Neural cell (in vitro differentiated cells): ENCODE results near the gene OSM. TPM values are rescaled to one million over a fixed set of nuclear protein-coding genes. Genes with fewer than 3 reads are reported as not detected.

ENCODE experiments used
- H2AFZ ChIP-seq: fragments of 200-600, 300-800 bp; sonication (generic), shearing (Covaris generic); 2 replicates; pipeline ENCODE4 v1.6.0; 2014; ENCODE audit warnings: low read depth, mild to moderate bottlenecking, antibody characterized with exemption, low read length, moderate library complexity
- H3F3A ChIP-seq: fragments of 200-600 bp; shearing (Covaris generic); 2 replicates; pipeline ENCODE4 v1.6.1; 2016; ENCODE audit warnings: mild to moderate bottlenecking, moderate library complexity, mixed read lengths, antibody characterized with exemption, low read length; ENCODE audit not compliant: insufficient read depth, poor library complexity, severe bottlenecking
- H3K27ac ChIP-seq: fragments of 200-600, 300-800 bp; sonication (generic), shearing (Covaris generic); 2 replicates; pipeline ENCODE4 v1.5.1; 2014; ENCODE audit warnings: mild to moderate bottlenecking, low read length, moderate library complexity
- H3K27me3 ChIP-seq: fragments of 300-800, 200-600 bp; sonication (generic), shearing (Covaris generic); 2 replicates; pipeline ENCODE4 v1.6.0; 2014; ENCODE audit warnings: mild to moderate bottlenecking, low read depth, low read length, moderate library complexity; ENCODE audit not compliant: insufficient read depth
- H3K36me3 ChIP-seq: fragments of 300-800, 200-600 bp; sonication (generic), shearing (Covaris generic); 2 replicates; pipeline ENCODE4 v1.5.1; 2014; ENCODE audit warnings: mild to moderate bottlenecking, antibody characterized with exemption, low read length, moderate library complexity; ENCODE audit not compliant: insufficient read depth
- H3K4me2 ChIP-seq: fragments of 300-800, 200-600 bp; sonication (generic), shearing (Covaris generic); 2 replicates; pipeline ENCODE4 v1.6.0; 2014; ENCODE audit warnings: mild to moderate bottlenecking, low read length
- H3K4me3 ChIP-seq: fragments of 300-800, 200-600 bp; sonication (generic), shearing (Covaris generic); 2 replicates; pipeline ENCODE4 v1.5.1; 2014; ENCODE audit warnings: mild to moderate bottlenecking, low read length, moderate library complexity
- H3K79me2 ChIP-seq: fragments of 200-600 bp; shearing (Covaris generic); replicated peaks from 2 replicates; pipeline ENCODE4 v1.6.0; 2014; ENCODE audit warnings: mild to moderate bottlenecking, low read length, moderate library complexity; ENCODE audit not compliant: insufficient read depth
- H3K9ac ChIP-seq: fragments of 300-800, 200-600 bp; sonication (generic), shearing (Covaris generic); 2 replicates; pipeline ENCODE4 v1.6.1; 2016; ENCODE audit warnings: mild to moderate bottlenecking, low read length, mixed read lengths
- H3K9me2 ChIP-seq: fragments of 200-600 bp; shearing (Covaris generic); 2 replicates; pipeline ENCODE4 v1.6.1; 2016; ENCODE audit warnings: mild to moderate bottlenecking, low read length, mixed read lengths; ENCODE audit not compliant: insufficient read depth
- H3K9me3 ChIP-seq: fragments of 200-600, 300-800 bp; sonication (generic), shearing (Covaris generic); 2 replicates; pipeline ENCODE4 v1.6.1; 2016; ENCODE audit warnings: mild to moderate bottlenecking, mixed run types, low read length, moderate library complexity, mixed read lengths
- H4K20me1 ChIP-seq: fragments of 200-600 bp; shearing (Covaris generic); 2 replicates; pipeline ENCODE4 v1.6.1; 2016; ENCODE audit warnings: mild to moderate bottlenecking, mixed run types; ENCODE audit not compliant: insufficient read depth
- CTCF ChIP-seq: fragments of 450-650 bp; IDR thresholded peaks from 2 replicates; pipeline ENCODE4 v1.5.1; 2014; ENCODE audit warnings: antibody characterized with exemption, mild to moderate bottlenecking, moderate library complexity; ENCODE audit not compliant: poor library complexity, severe bottlenecking
- EP300 ChIP-seq: fragments of 450-650 bp; conservative IDR thresholded peaks from 2 replicates; pipeline ENCODE4 v1.6.1; 2014; ENCODE audit warnings: antibody characterized with exemption, mild to moderate bottlenecking, moderate library complexity; ENCODE audit not compliant: poor library complexity, severe bottlenecking
- EZH2 ChIP-seq: fragments of 200-600, 300-800 bp; shearing (Covaris generic), sonication (generic); IDR thresholded peaks from 2 replicates; pipeline ENCODE4 v1.6.1; 2014; ENCODE audit warnings: antibody characterized with exemption, low read length, borderline replicate concordance, mild to moderate bottlenecking; ENCODE audit not compliant: insufficient read depth, poor library complexity, severe bottlenecking
- MXI1 ChIP-seq: fragments of 450-650 bp; conservative IDR thresholded peaks from 2 replicates; pipeline ENCODE4 v1.6.1; 2014; ENCODE audit warnings: antibody characterized with exemption, mild to moderate bottlenecking; ENCODE audit not compliant: poor library complexity, severe bottlenecking
- POLR2AphosphoS5 ChIP-seq: IDR thresholded peaks from 2 replicates; pipeline ENCODE4 v1.6.1; 2012
- RAD21 ChIP-seq: fragments of 450-650 bp; conservative IDR thresholded peaks from 2 replicates; pipeline ENCODE4 v1.6.1; 2014; ENCODE audit warnings: antibody characterized with exemption, mild to moderate bottlenecking, moderate library complexity
- REST ChIP-seq: IDR thresholded peaks from 2 replicates; pipeline ENCODE4 v1.6.1; 2012; ENCODE audit warnings: borderline replicate concordance
- SMC3 ChIP-seq: fragments of 450-650 bp; conservative IDR thresholded peaks from 2 replicates; pipeline ENCODE4 v1.6.1; 2014; ENCODE audit warnings: antibody characterized with exemption, mild to moderate bottlenecking, moderate library complexity; ENCODE audit not compliant: poor library complexity
- TAF1 ChIP-seq: IDR thresholded peaks from 2 replicates; pipeline ENCODE4 v1.6.1; 2012; ENCODE audit warnings: low read depth
- polyA plus RNA-seq: library from polyadenylated mRNA; depleted of rRNA; stranded (reverse); fragments of >200 nt; gene quantifications from 2 replicates; pipeline ENCODE4 v1.2.3, GENCODE V29; 2014

OSM gene
- polyA plus RNA-seq, 1 donor from 2014 or later, result not detected

- Histone ChIP-seq H3K27ac (no peak overlapping the region), H3K9me3 (no peaks in the 10 kb centered on the region), H4K20me1 (no peaks in the 10 kb centered on the region), H3K4me3 (no peak overlapping the region), H3K27me3 (peaks cover 17% of the 10 kb centered on the region), H3K9ac (no peak overlapping the region), H3F3A (no peaks in the 10 kb centered on the region), H3K4me2 (no peak overlapping the region), H3K36me3 (no peaks in the 10 kb centered on the region), H3K79me2 (no peaks in the 10 kb centered on the region), H3K9me2 (no peaks in the 10 kb centered on the region), H2AFZ (no peak overlapping the region)
- TF ChIP-seq SMC3, result no peak
- no peak for TF ChIP-seq EZH2
- no peak for TF ChIP-seq TAF1
- no peak for TF ChIP-seq MXI1
- no peak for TF ChIP-seq POLR2AphosphoS5
- no peak for TF ChIP-seq EP300
- TF ChIP-seq RAD21, result no peak
- no peak for TF ChIP-seq CTCF
- no peak for TF ChIP-seq REST
These were observed 18.7 kb downstream of the OSM start for GRCh38 chr22:30247974-30248373.

- Histone ChIP-seq H3K4me2 (no peak overlapping the region), H4K20me1 (no peaks in the 10 kb centered on the region), H3K79me2 (no peaks in the 10 kb centered on the region), H3K9me3 (no peaks in the 10 kb centered on the region), H3K9me2 (no peaks in the 10 kb centered on the region), H3F3A (no peaks in the 10 kb centered on the region), H3K27me3 (peaks cover 17% of the 10 kb centered on the region), H3K36me3 (no peaks in the 10 kb centered on the region), H2AFZ (no peak overlapping the region), H3K4me3 (no peak overlapping the region), H3K9ac (no peak overlapping the region), H3K27ac (no peak overlapping the region)
- TF ChIP-seq EZH2 (no peak), SMC3 (no peak), REST (no peak), POLR2AphosphoS5 (no peak), EP300 (no peak), TAF1 (no peak), MXI1 (no peak), RAD21 (no peak), CTCF (no peak)
These were observed 19.1 kb downstream of the OSM start for GRCh38 chr22:30247561-30247960.
